ENCODE measurements around the gene ZNF536. TPM values are rescaled to one million over a fixed set of nuclear protein-coding genes. Genes with fewer than 3 reads are reported as not detected.
"Not testable (repeated sequence)": the region's sequence is repeated elsewhere in the genome, so short reads cannot be mapped to it uniquely, and the experiment has no call there.

The ZNF536 gene
- total RNA-seq, 4 donors from 2014 or later, result 0.44 to 7.4 (median 0.88) TPM

DNA sequence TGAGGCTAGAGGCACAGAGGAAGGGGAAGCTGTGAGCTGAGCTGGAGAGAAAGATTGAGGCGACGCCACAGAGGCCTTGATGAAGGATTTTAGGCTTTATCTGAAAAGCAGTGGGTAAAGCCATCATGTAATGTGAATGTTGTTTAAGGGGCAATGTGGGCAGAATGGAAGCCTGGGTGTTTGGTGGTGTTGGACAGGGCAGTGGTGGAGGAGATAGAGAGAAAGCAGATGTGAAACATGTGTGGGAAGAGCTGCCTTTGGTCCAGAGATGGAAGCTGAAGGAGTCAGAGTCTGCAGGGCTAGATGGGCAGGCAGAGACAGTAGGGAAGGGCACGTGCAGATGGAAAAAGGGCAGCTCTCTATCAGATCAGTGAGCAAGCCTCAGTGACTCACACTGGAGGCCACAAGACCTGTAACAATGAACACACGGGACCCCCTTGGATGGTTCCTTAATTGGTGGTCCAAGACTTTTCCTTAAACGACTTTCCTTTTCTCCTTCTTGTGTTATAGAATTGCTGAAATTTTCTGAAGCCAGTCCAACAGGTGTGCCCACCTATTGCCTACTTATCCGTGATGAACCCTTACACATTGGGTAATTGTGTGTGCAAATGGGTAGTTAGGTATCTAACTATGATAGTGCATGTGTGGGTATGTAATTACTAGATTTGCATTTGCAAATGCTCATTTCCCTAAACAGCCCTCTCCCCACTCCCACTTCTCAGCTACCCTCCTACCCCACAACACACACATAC, 21.7 kb downstream of the ZNF536 start:
- WGBS, 2 donors, result 66 to 72% methylated on average over 6 of the region's 6 CpGs
- Histone ChIP-seq H3K4me3 (no peak overlapping the region), H3K27ac (no peak overlapping the region), H3K4me1 (no peaks in the 10 kb centered on the region), H3K27me3 (no peaks in the 10 kb centered on the region), H3K36me3 (no peaks in the 10 kb centered on the region), H3K9me3 (no peaks in the 10 kb centered on the region)
- DNase-seq, result no peak
- no peak for TF ChIP-seq POLR2A (IDR thresholded peaks at IDR 0.05)
- TF ChIP-seq, protein P1, sequence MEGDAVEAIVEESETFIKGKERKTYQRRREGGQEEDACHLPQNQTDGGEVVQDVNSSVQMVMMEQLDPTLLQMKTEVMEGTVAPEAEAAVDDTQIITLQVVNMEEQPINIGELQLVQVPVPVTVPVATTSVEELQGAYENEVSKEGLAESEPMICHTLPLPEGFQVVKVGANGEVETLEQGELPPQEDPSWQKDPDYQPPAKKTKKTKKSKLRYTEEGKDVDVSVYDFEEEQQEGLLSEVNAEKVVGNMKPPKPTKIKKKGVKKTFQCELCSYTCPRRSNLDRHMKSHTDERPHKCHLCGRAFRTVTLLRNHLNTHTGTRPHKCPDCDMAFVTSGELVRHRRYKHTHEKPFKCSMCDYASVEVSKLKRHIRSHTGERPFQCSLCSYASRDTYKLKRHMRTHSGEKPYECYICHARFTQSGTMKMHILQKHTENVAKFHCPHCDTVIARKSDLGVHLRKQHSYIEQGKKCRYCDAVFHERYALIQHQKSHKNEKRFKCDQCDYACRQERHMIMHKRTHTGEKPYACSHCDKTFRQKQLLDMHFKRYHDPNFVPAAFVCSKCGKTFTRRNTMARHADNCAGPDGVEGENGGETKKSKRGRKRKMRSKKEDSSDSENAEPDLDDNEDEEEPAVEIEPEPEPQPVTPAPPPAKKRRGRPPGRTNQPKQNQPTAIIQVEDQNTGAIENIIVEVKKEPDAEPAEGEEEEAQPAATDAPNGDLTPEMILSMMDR (IDR thresholded peaks at IDR 0.05), result no peak
- intact Hi-C loops (cut with DNase I), result no loop called here

DNA sequence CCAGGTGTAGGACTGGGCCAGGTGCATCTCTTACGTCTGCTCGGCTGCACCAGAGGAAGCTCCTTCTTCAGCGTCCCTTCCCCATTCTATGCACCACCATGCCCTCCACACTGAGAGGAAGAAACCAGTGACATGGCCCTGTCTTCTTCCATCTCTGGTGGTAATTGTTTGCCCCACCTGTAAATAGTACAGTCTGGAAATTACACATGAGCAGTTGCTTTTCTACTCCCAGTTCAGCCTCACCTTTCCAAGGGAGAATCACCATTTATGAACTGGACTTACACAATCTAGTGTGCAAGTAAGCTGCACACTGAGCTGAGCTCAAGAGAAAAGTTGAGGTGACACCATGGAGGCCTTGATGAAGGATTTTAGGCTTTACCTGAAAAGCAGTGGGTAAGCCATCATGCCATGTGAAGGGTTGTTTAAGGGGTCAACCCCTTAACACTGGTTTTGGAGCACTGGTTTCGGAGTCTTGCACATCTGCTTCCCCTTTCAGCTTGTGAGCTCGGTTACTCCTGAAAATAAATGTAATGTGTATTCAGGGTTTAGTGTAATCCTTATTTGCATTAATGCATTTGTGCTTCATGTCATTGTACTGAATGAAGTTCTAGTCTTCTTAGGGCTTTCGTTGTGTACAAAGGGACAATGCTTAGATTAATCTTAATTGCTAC, 22.4 kb downstream of the ZNF536 start:
- TF ChIP-seq POLR2A (IDR thresholded peaks at IDR 0.05), result no peak
- TF ChIP-seq, protein P1 (IDR thresholded peaks at IDR 0.05), result no peak
- Histone ChIP-seq H3K4me1 (no peaks in the 10 kb centered on the region), H3K27me3 (no peaks in the 10 kb centered on the region), H3K4me3 (no peak overlapping the region), H3K9me3 (no peaks in the 10 kb centered on the region), H3K27ac (no peak overlapping the region), H3K36me3 (no peaks in the 10 kb centered on the region)
- intact Hi-C loops (cut with DNase I), result no loop called here
- no peak for DNase-seq
- 76 to 79% methylated on average over 6 of the region's 6 CpGs for WGBS, 2 donors

DNA sequence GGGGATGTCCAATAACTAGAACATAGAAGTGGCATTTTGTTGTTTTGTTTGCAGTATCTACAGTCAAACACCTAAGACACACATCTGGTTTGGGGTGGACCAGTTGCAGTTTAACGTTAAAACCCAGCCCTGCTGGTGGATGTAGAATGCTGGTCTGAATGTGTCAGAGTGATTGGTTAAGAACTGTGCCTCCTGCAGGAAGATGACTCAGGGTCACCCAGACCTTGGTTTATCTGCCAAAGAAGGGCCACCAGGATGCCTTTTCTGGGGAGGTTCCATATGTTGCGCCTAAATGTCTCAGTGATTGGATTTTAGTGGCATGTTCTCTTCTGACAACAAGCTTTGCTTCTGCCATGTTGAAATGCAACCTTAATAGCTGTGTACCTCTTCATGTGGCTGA, 23.1 kb downstream of the ZNF536 start:
- TF ChIP-seq, protein P1 (IDR thresholded peaks at IDR 0.05), result no peak
- TF ChIP-seq POLR2A (IDR thresholded peaks at IDR 0.05), result no peak
- H3K9me3 ChIP-seq, result no peaks in the 10 kb centered on the region
- no peak overlapping the region for H3K27ac ChIP-seq
- 60 to 82% methylated on average over 1 to 2 of the region's 2 CpGs for WGBS, 2 donors
- H3K27me3 ChIP-seq, result no peaks in the 10 kb centered on the region
- no peak overlapping the region for H3K4me3 ChIP-seq
- intact Hi-C loops (cut with DNase I), result no loop called here
- H3K4me1 ChIP-seq, result no peaks in the 10 kb centered on the region
- no peak for DNase-seq
- H3K36me3 ChIP-seq, result no peaks in the 10 kb centered on the region

DNA sequence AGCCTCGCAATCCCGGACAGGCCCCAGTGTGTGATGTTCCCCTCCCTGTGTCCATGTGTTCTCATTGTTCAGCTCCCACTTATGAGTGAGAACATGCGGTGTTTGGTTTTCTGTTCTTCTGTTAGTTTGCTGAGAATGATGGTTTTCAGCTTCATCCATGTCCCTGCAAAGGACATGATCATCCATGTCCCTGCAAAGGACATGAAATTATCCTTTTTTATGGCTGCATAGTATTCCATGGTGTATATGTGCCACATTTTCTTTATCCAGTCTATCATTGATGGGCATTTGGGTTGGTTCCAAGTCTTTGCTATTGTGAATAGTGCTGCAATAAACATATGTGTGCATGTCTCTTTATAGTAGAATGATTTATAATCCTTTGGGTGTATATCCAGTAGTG, 26.4 kb downstream of the ZNF536 start:
- H3K4me3 ChIP-seq; H3K27ac ChIP-seq; H3K36me3 ChIP-seq; H3K9me3 ChIP-seq; intact Hi-C loops (cut with DNase I); H3K4me1 ChIP-seq; H3K27me3 ChIP-seq; DNase-seq: not testable (repeated sequence)
- WGBS, 2 donors, result 90 to 94% methylated on average over 3 of the region's 3 CpGs

- H3K27me3 ChIP-seq, result no peaks in the 10 kb centered on the region
- no peaks in the 10 kb centered on the region for H3K9me3 ChIP-seq
- WGBS, 2 donors, result 70 to 82% methylated on average over 4 of the region's 4 CpGs
- no peak for DNase-seq
- peaks cover 0 to 4% (median 0%) of the 10 kb centered on the region in 3 donors for H3K4me1 ChIP-seq
- intact Hi-C loops (cut with DNase I), result no loop called here
- TF ChIP-seq, protein P1 (IDR thresholded peaks at IDR 0.05), result no peak
- TF ChIP-seq POLR2A (IDR thresholded peaks at IDR 0.05), result no peak
- H3K36me3 ChIP-seq, result no peaks in the 10 kb centered on the region
- no peak overlapping the region for H3K27ac ChIP-seq
- no peak overlapping the region for H3K4me3 ChIP-seq
These were observed 29.8 kb downstream of the ZNF536 start for GRCh38 chr19:30401956-30402355.

All from esophagus squamous epithelium (tissue), 5 donors.